Activated T-cell treated with anti-CD3 and anti-CD28 coated beads, Interleukin-2, amount 50 U/mL, for 24 hours (primary cell): ENCODE results near the gene TMCC1.
"Not testable (repeated sequence)": the region's sequence is repeated elsewhere in the genome, so short reads cannot be mapped to it uniquely, and the experiment has no call there.

Experiments used
- DNase-seq: peaks from one replicate; pipeline ENCODE4 v3.0.0-alpha.2; 2020
- H3K27ac Mint-ChIP-seq: 2 replicates; pipeline ENCODE4 v1.8.0; 2020; ENCODE audit warnings: mild to moderate bottlenecking, mixed read lengths
- H3K27me3 Mint-ChIP-seq: 2 replicates; pipeline ENCODE4 v1.8.0; 2020; ENCODE audit warnings: mixed read lengths
- H3K36me3 Mint-ChIP-seq: 2 replicates; pipeline ENCODE4 v1.8.0; 2020; ENCODE audit warnings: low read depth, mixed read lengths
- H3K4me1 Mint-ChIP-seq: 2 replicates; pipeline ENCODE4 v1.8.0; 2020; ENCODE audit warnings: low read depth, mixed read lengths
- H3K4me3 Mint-ChIP-seq: 2 replicates; pipeline ENCODE4 v1.8.0; 2020; ENCODE audit warnings: mild to moderate bottlenecking, moderate library complexity, mixed read lengths
- H3K9me3 Mint-ChIP-seq: 2 replicates; pipeline ENCODE4 v1.8.0; 2020; ENCODE audit warnings: mixed read lengths

TMCC1 gene

DNA sequence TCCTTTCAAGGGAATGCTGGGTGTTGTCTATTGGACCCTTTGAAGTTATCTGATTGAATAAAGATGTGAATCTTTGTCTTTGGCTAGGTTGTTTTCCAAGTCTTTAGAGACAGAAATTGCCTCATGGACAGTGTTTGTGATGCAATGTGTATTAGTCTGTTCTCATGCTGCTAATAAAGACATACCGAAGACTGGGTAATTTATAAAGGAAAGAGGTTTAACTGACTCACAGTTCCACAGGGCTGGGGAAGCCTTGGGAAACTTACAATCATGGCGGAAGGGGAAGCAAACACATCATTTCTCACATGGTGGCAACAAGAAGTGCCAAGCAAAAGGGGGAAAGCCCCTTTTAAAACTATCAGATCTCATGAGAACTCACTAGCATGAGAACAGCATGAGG lies 198.3 kb downstream of the TMCC1 start:
- DNase-seq = no peak
- H3K4me3 Mint-ChIP-seq = no peak overlapping the region
- peaks cover 6% of the 10 kb centered on the region for H3K4me1 Mint-ChIP-seq
- peaks cover 14% of the 10 kb centered on the region for H3K36me3 Mint-ChIP-seq
- H3K27ac Mint-ChIP-seq = no peak overlapping the region
- H3K27me3 Mint-ChIP-seq = no peaks in the 10 kb centered on the region
- peaks cover 9% of the 10 kb centered on the region for H3K9me3 Mint-ChIP-seq

GRCh38 chr3:129694228-129694627 lies 199.3 kb downstream of the TMCC1 start:
- DNase-seq = no peak
- no peak overlapping the region for H3K27ac Mint-ChIP-seq
- peaks cover 9% of the 10 kb centered on the region for H3K9me3 Mint-ChIP-seq
- H3K4me3 Mint-ChIP-seq = no peak overlapping the region
- H3K27me3 Mint-ChIP-seq = no peaks in the 10 kb centered on the region
- peaks cover 6% of the 10 kb centered on the region for H3K4me1 Mint-ChIP-seq
- peaks cover 14% of the 10 kb centered on the region for H3K36me3 Mint-ChIP-seq

- no peaks in the 10 kb centered on the region for H3K27me3 Mint-ChIP-seq
- H3K9me3 Mint-ChIP-seq = peaks cover 6% of the 10 kb centered on the region
- H3K27ac Mint-ChIP-seq = no peak overlapping the region
- peaks cover 6% of the 10 kb centered on the region for H3K4me1 Mint-ChIP-seq
- DNase-seq = no peak
- no peak overlapping the region for H3K4me3 Mint-ChIP-seq
- peaks cover 10% of the 10 kb centered on the region for H3K36me3 Mint-ChIP-seq
Observed at GRCh38 chr3:129692743-129693142, 200.8 kb downstream of the TMCC1 start.

DNA sequence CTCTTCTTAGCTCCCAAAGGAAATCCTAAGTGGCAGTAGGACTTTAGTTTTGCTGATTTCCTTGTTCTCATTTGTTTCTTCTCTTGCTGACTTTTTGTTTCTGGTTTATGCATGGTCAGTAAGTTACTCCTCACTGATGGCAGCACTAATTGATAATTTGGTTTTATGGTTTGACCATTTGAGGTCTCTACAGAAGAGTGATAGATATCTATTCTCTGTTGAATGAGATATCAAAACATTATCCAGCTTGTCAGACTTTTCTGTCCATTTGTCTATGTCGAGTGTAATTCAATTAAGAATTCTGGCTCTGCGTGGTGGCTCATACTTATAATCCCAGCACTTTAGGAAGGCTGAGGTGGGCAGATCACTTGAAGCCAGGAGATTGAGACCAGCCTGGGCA lies 202.5 kb downstream of the TMCC1 start:
- DNase-seq = no peak
- peaks cover 6% of the 10 kb centered on the region for H3K4me1 Mint-ChIP-seq
- H3K9me3 Mint-ChIP-seq = peaks cover 2% of the 10 kb centered on the region
- H3K4me3 Mint-ChIP-seq = no peak overlapping the region
- no peaks in the 10 kb centered on the region for H3K27me3 Mint-ChIP-seq
- H3K27ac Mint-ChIP-seq = no peak overlapping the region
- H3K36me3 Mint-ChIP-seq = peaks cover 5% of the 10 kb centered on the region

- Mint-ChIP-seq H3K4me1 (peaks cover 6% of the 10 kb centered on the region), H3K4me3 (no peak overlapping the region), H3K9me3 (peaks cover 2% of the 10 kb centered on the region), H3K27me3 (no peaks in the 10 kb centered on the region), H3K27ac (no peak overlapping the region), H3K36me3 (peaks cover 2% of the 10 kb centered on the region)
- DNase-seq = no peak
Observed at GRCh38 chr3:129690406-129690805, 203.1 kb downstream of the TMCC1 start.

DNA sequence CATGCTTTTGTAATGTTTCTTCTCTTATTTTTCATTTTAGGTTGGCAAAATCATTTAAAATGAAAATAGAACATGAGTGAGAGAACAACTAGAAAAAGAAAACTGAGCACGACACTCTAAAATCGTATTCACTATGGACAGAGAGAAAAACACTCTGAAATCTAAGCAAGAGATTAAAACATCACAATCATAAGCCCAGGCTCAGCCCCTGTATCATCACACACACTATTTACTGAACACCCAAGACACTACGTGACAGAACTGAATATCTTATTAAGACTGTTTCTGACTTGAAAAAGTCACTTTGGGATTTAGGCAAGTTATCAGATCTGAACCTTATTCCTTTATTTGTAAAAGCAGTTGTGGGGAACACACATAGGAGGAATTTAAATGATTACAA lies 204.5 kb downstream of the TMCC1 start:
- no peak for DNase-seq
- no peaks in the 10 kb centered on the region for H3K27me3 Mint-ChIP-seq
- no peak overlapping the region for H3K27ac Mint-ChIP-seq
- no peak overlapping the region for H3K4me3 Mint-ChIP-seq
- H3K4me1 Mint-ChIP-seq = peaks cover 4% of the 10 kb centered on the region
- H3K36me3 Mint-ChIP-seq = no peaks in the 10 kb centered on the region
- H3K9me3 Mint-ChIP-seq = no peaks in the 10 kb centered on the region

GRCh38 chr3:129688271-129688895 lies 205.1 kb downstream of the TMCC1 start:
- no peak overlapping the region for H3K27ac Mint-ChIP-seq
- peaks cover 4% of the 10 kb centered on the region for H3K4me1 Mint-ChIP-seq
- H3K4me3 Mint-ChIP-seq = no peak overlapping the region
- no peak for DNase-seq
- H3K27me3 Mint-ChIP-seq = no peaks in the 10 kb centered on the region
- no peaks in the 10 kb centered on the region for H3K36me3 Mint-ChIP-seq
- H3K9me3 Mint-ChIP-seq = no peaks in the 10 kb centered on the region

GRCh38 chr3:129687586-129688125 lies 205.9 kb downstream of the TMCC1 start:
- Mint-ChIP-seq H3K4me1 (peaks cover 4% of the 10 kb centered on the region), H3K27ac (no peak overlapping the region)

DNA sequence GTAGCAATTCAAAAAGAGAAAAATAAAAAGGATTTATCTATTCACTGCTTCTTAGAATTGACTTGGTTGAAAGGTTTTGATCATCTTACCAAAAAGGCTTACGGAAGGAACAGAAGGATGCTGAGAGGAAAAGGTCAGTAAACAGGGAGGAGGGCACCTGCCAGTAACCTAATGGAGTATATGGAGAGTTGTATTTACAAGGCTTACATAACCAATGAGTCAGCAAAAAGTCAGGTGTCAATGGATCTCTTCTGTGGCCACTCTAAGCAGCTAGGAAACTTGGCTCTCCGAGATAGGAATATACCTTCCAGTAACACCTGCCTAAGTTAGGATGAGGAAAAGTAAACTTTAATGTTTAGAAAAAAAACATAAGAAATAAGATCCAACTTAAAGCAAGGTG lies 206.6 kb downstream of the TMCC1 start:
- H3K9me3 Mint-ChIP-seq = no peaks in the 10 kb centered on the region
- H3K4me1 Mint-ChIP-seq = peaks cover 4% of the 10 kb centered on the region
- H3K27me3 Mint-ChIP-seq = no peaks in the 10 kb centered on the region
- no peaks in the 10 kb centered on the region for H3K36me3 Mint-ChIP-seq
- DNase-seq = no peak
- no peak overlapping the region for H3K4me3 Mint-ChIP-seq
- H3K27ac Mint-ChIP-seq = no peak overlapping the region

More at GRCh38 chr3:129687586-129688125, 205.9 kb downstream of the TMCC1 start:
- DNase-seq = no peak
- no peaks in the 10 kb centered on the region for H3K27me3 Mint-ChIP-seq
- no peaks in the 10 kb centered on the region for H3K9me3 Mint-ChIP-seq
- no peaks in the 10 kb centered on the region for H3K36me3 Mint-ChIP-seq
- H3K4me3 Mint-ChIP-seq = no peak overlapping the region

DNA sequence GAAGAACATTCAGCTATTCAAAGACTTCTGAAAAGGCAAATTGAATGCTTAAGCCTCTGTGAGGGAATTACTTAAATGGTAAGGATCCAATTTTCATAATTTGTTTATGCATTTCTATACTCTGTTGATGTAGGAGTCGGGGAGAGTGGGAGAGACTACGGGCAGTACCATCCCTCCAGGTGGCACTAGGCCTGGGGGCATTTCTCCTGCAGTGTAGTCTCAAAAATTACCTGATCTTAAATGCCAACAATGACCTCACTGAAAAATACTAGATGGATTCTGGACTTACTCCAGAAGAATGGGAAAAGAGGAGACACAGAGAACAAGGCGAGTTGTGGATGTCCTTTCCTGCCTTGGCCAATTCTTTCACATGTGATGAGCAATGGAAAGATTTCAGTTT lies 209.2 kb downstream of the TMCC1 start:
- no peaks in the 10 kb centered on the region for H3K27me3 Mint-ChIP-seq
- no peak for DNase-seq
- H3K27ac Mint-ChIP-seq = no peak overlapping the region
- no peaks in the 10 kb centered on the region for H3K4me1 Mint-ChIP-seq
- no peaks in the 10 kb centered on the region for H3K9me3 Mint-ChIP-seq
- H3K36me3 Mint-ChIP-seq = no peaks in the 10 kb centered on the region
- no peak overlapping the region for H3K4me3 Mint-ChIP-seq

GRCh38 chr3:129683201-129683600 lies 210.3 kb downstream of the TMCC1 start:
- no peak overlapping the region for H3K4me3 Mint-ChIP-seq
- H3K27me3 Mint-ChIP-seq = no peaks in the 10 kb centered on the region
- no peak overlapping the region for H3K27ac Mint-ChIP-seq
- no peaks in the 10 kb centered on the region for H3K4me1 Mint-ChIP-seq
- no peaks in the 10 kb centered on the region for H3K36me3 Mint-ChIP-seq
- no peak for DNase-seq
- H3K9me3 Mint-ChIP-seq = no peaks in the 10 kb centered on the region

DNA sequence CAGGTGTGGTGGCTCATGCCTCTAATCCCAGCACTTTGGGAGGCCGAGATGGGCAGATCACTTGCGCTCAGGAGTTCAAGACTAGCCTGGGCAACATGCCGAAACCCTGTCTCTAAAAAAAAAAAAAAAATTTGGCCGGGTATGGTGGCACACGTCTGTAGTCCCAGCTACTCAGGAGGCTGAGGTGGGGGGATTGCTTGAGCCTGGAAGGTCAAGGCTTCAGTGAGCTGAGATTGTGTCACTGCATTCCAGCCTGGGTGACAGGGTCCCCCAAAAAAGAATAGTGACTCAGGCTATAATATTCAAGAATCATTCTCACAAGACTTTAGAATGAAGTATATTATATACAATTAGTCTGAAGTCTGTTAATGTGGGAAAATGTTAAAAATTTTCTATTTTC lies 216.5 kb downstream of the TMCC1 start:
- no peak for DNase-seq
- Mint-ChIP-seq H3K4me3 (no peak overlapping the region), H3K4me1 (no peaks in the 10 kb centered on the region), H3K36me3 (no peaks in the 10 kb centered on the region), H3K27ac (no peak overlapping the region), H3K9me3 (no peaks in the 10 kb centered on the region), H3K27me3 (no peaks in the 10 kb centered on the region)

DNA sequence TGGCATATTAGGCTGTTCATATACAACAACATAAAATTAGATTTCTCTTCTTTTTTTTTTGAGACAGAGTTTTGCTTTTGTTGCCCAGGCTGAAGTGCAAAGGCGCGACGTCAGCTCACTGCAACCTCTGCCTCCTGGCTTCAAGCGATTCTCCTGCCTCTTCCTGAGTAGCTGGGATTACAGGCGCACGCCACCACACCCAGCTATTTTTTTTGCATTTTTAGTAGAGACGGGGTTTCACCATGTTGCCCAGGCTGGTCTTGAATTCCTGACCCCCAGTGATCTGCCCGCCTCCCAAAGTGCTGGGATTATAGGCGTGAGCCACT lies 218.8 kb downstream of the TMCC1 start:
- H3K36me3 Mint-ChIP-seq = peaks cover 14% of the 10 kb centered on the region
- not testable (repeated sequence) for H3K4me3 Mint-ChIP-seq, H3K9me3 Mint-ChIP-seq, H3K27me3 Mint-ChIP-seq, DNase-seq, H3K27ac Mint-ChIP-seq, H3K4me1 Mint-ChIP-seq

DNA sequence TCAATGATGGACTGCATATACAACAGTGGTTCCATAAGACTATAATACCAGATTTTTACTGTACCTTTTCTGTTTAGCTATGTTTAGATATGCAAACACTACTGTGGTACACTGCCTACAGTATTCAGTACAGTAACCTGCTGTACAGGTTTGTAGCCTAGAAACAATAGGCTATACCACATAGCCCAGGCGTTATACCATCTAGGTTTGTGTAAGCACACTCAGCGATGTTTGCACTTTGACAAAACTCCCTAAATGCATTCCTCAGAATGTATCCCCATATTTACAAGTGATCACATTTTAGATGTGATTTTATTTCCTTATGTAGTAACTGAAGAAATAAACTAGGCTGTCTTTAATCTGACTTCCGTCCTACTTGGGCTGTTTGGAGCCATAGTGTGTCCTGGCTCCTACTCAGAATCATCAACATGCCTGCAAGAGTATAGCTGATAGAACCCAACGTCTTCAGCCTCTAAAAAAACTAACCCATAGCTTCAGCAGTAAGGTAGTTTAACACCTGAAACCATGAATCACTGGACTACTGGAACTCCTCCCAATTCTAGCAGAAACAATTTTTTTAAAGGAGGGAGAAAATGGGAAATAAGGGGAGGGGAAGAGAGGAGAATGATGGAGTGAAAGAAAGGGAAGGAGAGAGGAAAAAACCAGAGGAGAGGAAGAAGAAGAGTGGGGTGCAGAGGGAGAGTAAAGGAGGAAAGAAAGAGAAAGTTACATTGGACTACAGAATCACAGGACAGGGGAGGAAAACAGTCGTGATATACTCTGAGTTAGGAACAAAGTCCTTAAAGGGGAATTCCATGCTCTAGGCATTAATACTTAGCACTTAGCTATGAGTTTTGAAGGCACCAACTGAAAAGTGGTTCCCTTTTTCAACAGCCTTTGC lies 219.4 kb downstream of the TMCC1 start:
- no peak overlapping the region for H3K27ac Mint-ChIP-seq
- peaks cover 19% of the 10 kb centered on the region for H3K36me3 Mint-ChIP-seq
- no peak overlapping the region for H3K4me3 Mint-ChIP-seq
- DNase-seq = no peak
- no peaks in the 10 kb centered on the region for H3K27me3 Mint-ChIP-seq
- H3K4me1 Mint-ChIP-seq = no peaks in the 10 kb centered on the region
- no peaks in the 10 kb centered on the region for H3K9me3 Mint-ChIP-seq

DNA sequence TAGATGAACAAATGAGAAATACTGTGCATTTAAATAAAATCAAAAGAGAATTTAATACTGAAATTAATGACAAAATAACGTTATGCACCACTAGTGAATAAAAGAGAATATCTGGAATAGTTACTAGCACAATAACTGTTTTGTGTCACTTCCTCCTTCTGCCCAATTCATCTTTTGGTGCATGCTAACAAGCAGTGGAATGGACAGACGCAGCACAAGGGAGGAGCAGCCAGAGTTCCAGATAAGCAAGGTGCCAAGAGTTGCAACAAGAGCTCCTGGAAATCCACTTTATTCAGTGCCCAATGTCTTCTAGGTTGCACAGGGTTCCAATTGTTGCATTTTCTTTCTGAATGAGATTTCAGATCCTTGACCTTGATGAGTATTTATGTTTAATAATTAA lies 220.5 kb downstream of the TMCC1 start:
- no peaks in the 10 kb centered on the region for H3K4me1 Mint-ChIP-seq
- no peaks in the 10 kb centered on the region for H3K27me3 Mint-ChIP-seq

More for the DNA sequence above, 220.5 kb downstream of the TMCC1 start:
- Mint-ChIP-seq H3K9me3 (no peaks in the 10 kb centered on the region), H3K27ac (no peak overlapping the region), H3K36me3 (peaks cover 19% of the 10 kb centered on the region), H3K4me3 (no peak overlapping the region)
- no peak for DNase-seq
